ENCODE results near the gene CCDC201.
"Not testable (repeated sequence)": the region's sequence is repeated elsewhere in the genome, so short reads cannot be mapped to it uniquely, and the experiment has no call there.

Gene CCDC201

DNA sequence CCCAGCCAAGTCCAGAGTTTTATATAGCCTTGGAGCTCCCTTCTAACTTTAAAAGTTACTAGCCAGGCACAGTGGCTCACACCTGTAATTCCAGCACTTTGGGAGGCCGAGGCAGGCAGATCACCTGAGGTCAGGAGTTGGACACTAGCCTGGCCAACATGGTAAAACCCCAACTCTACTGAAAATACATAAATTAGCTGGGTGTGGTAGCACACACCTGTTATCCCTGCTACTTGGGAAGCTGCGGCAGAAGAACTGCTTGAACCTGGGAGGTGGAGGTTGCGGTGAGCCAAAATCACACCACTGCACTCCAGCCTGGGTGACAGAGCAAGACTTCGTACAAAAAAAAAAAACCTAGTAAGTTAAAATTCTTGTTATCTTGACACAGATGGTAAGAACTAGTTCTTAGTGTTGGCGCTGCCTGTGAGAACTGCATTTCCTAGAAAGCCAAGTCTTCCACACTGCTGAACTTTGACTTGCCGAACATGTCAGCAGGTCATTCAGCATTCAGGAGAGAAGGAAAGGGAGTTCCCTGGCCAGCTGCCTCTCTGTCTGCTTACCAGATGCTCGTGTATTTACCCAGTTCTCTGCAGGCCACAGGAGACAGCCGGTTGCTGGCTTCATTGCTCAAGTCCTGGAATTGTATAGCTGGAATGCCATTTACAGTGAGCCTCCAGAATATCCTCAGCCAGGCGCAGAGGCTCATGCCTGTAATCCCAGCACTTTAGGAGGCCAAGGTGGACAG, 40.3 kb downstream of the CCDC201 start:
- H3K9me3 ChIP-seq (replicated peaks; ENCODE audit: low read length); H3K27me3 ChIP-seq (ENCODE audit: control insufficient read depth, insufficient read depth, low read length); H3K4me1 ChIP-seq (ENCODE audit: control insufficient read depth, insufficient read depth, low read length); H3K4me3 ChIP-seq (ENCODE audit: low read length); H3K4me2 ChIP-seq (ENCODE audit: low read length); H3K9ac ChIP-seq (ENCODE audit: low read depth, low read length); H3K36me3 ChIP-seq (ENCODE audit: insufficient read depth, low read length): not testable (repeated sequence)

GRCh38 chr7:45829846-45830245, 43.0 kb downstream of the CCDC201 start:
- H3K9ac ChIP-seq (ENCODE audit: low read depth, low read length); H3K36me3 ChIP-seq (ENCODE audit: insufficient read depth, low read length); H3K4me3 ChIP-seq (ENCODE audit: low read length); H3K4me1 ChIP-seq (ENCODE audit: control insufficient read depth, insufficient read depth, low read length); H3K4me2 ChIP-seq (ENCODE audit: low read length); H3K9me3 ChIP-seq (replicated peaks; ENCODE audit: low read length); H3K27me3 ChIP-seq (ENCODE audit: control insufficient read depth, insufficient read depth, low read length): not testable (repeated sequence)

GRCh38 chr7:45827731-45828130, 45.2 kb downstream of the CCDC201 start:
- H3K4me3 ChIP-seq (ENCODE audit: low read length); H3K36me3 ChIP-seq (ENCODE audit: insufficient read depth, low read length); H3K9ac ChIP-seq (ENCODE audit: low read depth, low read length); H3K4me1 ChIP-seq (ENCODE audit: control insufficient read depth, insufficient read depth, low read length); H3K4me2 ChIP-seq (ENCODE audit: low read length); H3K27me3 ChIP-seq (ENCODE audit: control insufficient read depth, insufficient read depth, low read length); H3K9me3 ChIP-seq (replicated peaks; ENCODE audit: low read length): not testable (repeated sequence)

DNA sequence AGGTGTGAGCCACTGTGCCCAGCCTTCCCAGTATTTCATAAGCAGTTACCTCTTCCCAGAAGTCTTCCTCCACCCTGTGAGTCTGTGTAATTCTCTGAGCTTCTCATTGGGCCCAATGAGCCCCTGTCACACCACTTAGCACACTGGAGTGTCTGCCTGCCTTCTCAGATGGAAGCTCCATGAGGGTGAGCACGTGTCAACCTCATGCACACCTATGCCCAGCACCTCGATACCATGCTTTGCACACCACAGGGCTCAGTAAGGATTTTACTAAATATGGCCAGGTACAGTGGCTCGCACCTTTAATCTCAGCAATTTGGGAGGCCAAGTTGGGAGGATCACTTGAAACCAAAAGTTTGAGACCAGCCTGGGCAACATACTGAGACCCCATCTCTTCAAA, 46.3 kb downstream of the CCDC201 start:
- not testable (repeated sequence) for H3K9ac ChIP-seq (ENCODE audit: low read depth, low read length); H3K4me1 ChIP-seq (ENCODE audit: control insufficient read depth, insufficient read depth, low read length); H3K4me2 ChIP-seq (ENCODE audit: low read length); H3K36me3 ChIP-seq (ENCODE audit: insufficient read depth, low read length); H3K27me3 ChIP-seq (ENCODE audit: control insufficient read depth, insufficient read depth, low read length); H3K9me3 ChIP-seq (replicated peaks; ENCODE audit: low read length); H3K4me3 ChIP-seq (ENCODE audit: low read length)

DNA sequence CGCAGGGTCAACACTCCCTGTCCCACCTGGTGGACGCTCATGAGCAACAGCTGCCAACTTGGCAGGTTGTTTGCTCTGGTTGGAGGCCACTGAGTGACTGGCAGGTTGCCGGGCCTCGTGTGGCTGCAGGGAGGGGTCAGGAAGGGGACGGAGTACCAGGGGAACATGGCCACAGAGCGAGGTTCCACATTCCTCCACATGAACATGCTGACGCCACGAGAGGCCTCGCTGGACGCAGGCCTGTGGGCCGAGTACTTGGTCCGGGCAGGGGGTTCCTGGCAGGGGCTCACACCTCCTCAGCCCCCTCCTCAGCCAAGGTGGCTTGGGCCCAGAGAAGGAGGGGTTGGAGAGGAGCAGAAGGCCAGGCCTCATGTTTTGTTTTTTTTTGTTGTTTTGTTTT, 54.1 kb downstream of the CCDC201 start:
- not testable (repeated sequence) for H3K4me1 ChIP-seq (ENCODE audit: control insufficient read depth, insufficient read depth, low read length); H3K9me3 ChIP-seq (replicated peaks; ENCODE audit: low read length); H3K4me2 ChIP-seq (ENCODE audit: low read length); H3K4me3 ChIP-seq (ENCODE audit: low read length); H3K9ac ChIP-seq (ENCODE audit: low read depth, low read length); H3K36me3 ChIP-seq (ENCODE audit: insufficient read depth, low read length); H3K27me3 ChIP-seq (ENCODE audit: control insufficient read depth, insufficient read depth, low read length)

- not testable (repeated sequence) for H3K9me3 ChIP-seq (replicated peaks; ENCODE audit: low read length); H3K4me3 ChIP-seq (ENCODE audit: low read length); H3K4me1 ChIP-seq (ENCODE audit: control insufficient read depth, insufficient read depth, low read length); H3K9ac ChIP-seq (ENCODE audit: low read depth, low read length); H3K4me2 ChIP-seq (ENCODE audit: low read length); H3K36me3 ChIP-seq (ENCODE audit: insufficient read depth, low read length); H3K27me3 ChIP-seq (ENCODE audit: control insufficient read depth, insufficient read depth, low read length)
These were observed 55.0 kb downstream of the CCDC201 start for GRCh38 chr7:45817913-45818312.

GRCh38 chr7:45817016-45817415, 55.9 kb downstream of the CCDC201 start:
- not testable (repeated sequence) for H3K9me3 ChIP-seq (replicated peaks; ENCODE audit: low read length); H3K9ac ChIP-seq (ENCODE audit: low read depth, low read length); H3K27me3 ChIP-seq (ENCODE audit: control insufficient read depth, insufficient read depth, low read length); H3K36me3 ChIP-seq (ENCODE audit: insufficient read depth, low read length); H3K4me1 ChIP-seq (ENCODE audit: control insufficient read depth, insufficient read depth, low read length); H3K4me2 ChIP-seq (ENCODE audit: low read length); H3K4me3 ChIP-seq (ENCODE audit: low read length)

DNA sequence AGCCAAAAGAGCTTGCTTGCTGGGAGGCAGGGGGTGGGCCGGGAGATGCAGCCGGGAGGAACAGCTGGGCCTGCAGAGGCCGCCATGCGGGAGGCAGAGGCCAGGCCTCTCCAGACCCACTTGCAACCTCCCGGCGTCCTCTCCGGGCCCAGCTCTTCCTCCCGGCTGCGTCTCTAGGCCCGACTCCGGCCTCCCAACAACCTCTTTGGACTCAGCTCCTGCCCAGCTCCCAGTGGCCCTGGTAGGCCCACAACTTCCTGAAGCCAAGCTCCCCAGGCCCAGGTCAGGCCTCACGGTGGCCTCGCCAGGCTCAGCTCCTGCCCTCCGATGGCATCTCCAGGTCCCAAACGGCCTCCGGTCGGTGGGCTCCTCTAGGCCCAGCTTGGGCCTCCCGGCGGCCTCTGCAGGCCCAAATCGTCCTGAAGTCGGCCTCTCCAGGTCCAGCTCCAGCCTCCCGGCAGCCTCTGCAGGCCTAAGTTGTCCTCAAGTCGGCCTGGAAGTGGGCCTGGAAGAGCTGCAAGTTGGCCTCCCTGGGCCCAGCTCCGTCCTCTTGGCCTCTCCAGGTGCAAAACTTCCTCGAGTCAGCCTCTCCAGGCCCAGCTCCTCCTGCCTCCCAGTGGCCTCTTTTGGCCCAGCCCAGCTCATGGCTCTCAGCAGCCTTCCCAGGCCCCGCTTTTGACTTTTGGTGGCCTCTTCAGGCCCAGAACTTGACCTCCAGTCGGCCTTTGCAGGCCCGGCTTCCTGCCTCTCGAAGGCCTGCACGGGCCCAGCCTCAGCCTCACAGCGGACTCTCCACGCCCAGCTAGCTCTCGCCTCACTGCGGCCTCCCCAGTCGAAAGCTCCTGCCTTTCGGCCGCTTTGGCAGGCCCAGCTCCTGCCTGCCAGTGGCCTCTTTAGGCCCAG, 58.4 kb downstream of the CCDC201 start:
- not testable (repeated sequence) for H3K9me3 ChIP-seq (replicated peaks; ENCODE audit: low read length); H3K4me1 ChIP-seq (ENCODE audit: control insufficient read depth, insufficient read depth, low read length); H3K9ac ChIP-seq (ENCODE audit: low read depth, low read length); H3K4me3 ChIP-seq (ENCODE audit: low read length); H3K27me3 ChIP-seq (ENCODE audit: control insufficient read depth, insufficient read depth, low read length); H3K4me2 ChIP-seq (ENCODE audit: low read length); H3K36me3 ChIP-seq (ENCODE audit: insufficient read depth, low read length)

DNA sequence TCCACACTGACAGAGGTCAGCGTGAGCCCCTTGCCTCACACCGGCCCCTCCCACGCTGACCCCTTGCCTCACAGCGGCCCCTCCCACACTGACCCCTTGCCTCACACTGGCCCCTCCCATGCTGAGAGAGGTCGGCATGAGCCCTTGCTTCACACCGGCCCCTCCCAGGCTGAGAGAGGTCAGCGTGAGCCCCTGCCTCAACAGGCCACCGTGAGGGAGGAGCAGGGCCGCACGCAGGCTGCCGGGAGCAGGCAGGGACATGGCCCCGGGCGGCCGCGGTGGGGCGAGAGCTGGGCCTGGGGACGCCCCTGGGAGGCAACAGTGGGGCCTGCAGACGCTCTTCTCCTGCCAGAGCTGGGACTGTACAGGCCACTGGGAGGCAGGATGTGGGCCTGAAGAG, 59.1 kb downstream of the CCDC201 start:
- H3K9ac ChIP-seq (ENCODE audit: low read depth, low read length); H3K9me3 ChIP-seq (replicated peaks; ENCODE audit: low read length); H3K36me3 ChIP-seq (ENCODE audit: insufficient read depth, low read length); H3K4me2 ChIP-seq (ENCODE audit: low read length); H3K27me3 ChIP-seq (ENCODE audit: control insufficient read depth, insufficient read depth, low read length); H3K4me3 ChIP-seq (ENCODE audit: low read length); H3K4me1 ChIP-seq (ENCODE audit: control insufficient read depth, insufficient read depth, low read length): not testable (repeated sequence)

DNA sequence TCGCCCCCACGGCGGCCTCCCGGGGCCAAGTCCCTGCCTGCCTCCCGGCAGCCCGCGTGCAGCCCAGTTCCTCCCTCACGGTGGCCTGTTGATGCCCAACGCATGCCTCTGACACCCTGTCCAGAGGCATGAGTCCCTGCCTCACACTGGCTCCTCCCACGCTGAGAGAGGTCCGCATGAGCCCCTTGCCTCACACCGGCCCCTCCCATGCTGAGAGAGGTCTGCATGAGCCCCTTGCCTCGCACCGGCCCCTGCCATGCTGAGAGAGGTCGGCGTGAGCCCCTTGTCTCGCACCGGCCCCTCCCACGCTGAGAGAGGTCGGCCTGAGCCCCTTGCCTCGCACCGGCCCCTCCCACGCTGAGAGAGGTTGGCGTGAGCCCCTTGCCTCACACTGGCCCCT, 59.9 kb downstream of the CCDC201 start:
- Histone ChIP-seq H3K9me3 (replicated peaks; ENCODE audit: low read length) (no peaks in the 10 kb centered on the region), H3K9ac (ENCODE audit: low read depth, low read length) (no peak overlapping the region), H3K4me1 (ENCODE audit: control insufficient read depth, insufficient read depth, low read length) (no peaks in the 10 kb centered on the region), H3K27me3 (ENCODE audit: control insufficient read depth, insufficient read depth, low read length) (no peaks in the 10 kb centered on the region), H3K4me3 (ENCODE audit: low read length) (no peak overlapping the region), H3K4me2 (ENCODE audit: low read length) (no peak overlapping the region), H3K36me3 (ENCODE audit: insufficient read depth, low read length) (no peaks in the 10 kb centered on the region)

DNA sequence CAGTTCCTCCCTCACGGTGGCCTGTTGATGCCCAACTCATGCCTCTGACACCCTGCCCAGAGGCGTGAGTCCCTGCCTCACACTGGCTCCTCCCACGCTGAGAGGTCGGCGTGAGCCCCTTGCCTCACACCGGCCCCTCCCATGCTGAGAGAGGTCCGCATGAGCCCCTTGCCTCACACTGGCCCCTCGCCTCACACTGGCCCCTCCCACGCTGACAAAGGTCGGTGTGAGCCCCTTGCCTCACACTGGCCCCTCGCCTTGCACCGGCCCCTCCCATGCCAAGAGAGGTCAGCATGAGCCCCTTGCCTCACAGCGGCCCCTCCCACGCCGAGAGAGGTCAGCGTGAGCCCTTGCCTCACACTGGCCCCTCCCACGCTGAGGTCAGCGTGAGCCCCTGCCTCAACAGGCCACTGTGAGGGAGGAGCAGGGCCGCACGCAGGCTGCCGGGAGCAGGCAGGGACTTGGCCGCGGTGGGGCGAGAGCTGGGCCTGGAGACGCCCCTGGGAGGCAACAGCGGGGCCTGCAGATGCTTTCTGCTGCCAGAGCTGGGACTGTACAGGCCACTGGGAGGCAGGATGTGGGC, 61.1 kb downstream of the CCDC201 start:
- H3K9me3 ChIP-seq (replicated peaks; ENCODE audit: low read length); H3K27me3 ChIP-seq (ENCODE audit: control insufficient read depth, insufficient read depth, low read length); H3K4me2 ChIP-seq (ENCODE audit: low read length); H3K4me1 ChIP-seq (ENCODE audit: control insufficient read depth, insufficient read depth, low read length); H3K4me3 ChIP-seq (ENCODE audit: low read length); H3K9ac ChIP-seq (ENCODE audit: low read depth, low read length); H3K36me3 ChIP-seq (ENCODE audit: insufficient read depth, low read length): not testable (repeated sequence)

All from skeletal muscle satellite cell (primary cell).